Measurements from ENCODE around the gene PRIMA1.

PRIMA1 gene

GRCh38 chr14:93708800-93709199 is 79.5 kb downstream of the PRIMA1 start:
- DNase-seq: no peak

GRCh38 chr14:93708311-93708734 is 80.0 kb downstream of the PRIMA1 start:
- no peak for DNase-seq

DNA sequence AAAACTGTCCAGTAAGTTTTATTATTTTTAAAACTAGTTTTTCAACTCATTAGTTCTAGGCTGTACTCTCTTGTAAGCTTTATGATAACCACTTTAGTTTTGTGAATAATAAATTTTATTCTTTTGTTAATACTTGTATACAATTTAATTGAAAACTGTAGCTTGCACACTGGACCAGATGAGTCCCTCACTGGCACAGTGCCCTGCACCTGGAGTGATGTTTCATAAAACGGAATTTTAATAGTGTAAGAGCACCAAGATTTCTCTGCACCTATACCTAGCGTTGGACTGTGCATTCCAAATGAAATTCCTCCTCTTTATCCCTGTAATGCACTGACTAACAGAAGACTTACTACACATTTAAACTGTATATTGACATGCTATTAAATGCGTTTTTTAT is 80.8 kb downstream of the PRIMA1 start:
- DNase-seq: no peak

DNA sequence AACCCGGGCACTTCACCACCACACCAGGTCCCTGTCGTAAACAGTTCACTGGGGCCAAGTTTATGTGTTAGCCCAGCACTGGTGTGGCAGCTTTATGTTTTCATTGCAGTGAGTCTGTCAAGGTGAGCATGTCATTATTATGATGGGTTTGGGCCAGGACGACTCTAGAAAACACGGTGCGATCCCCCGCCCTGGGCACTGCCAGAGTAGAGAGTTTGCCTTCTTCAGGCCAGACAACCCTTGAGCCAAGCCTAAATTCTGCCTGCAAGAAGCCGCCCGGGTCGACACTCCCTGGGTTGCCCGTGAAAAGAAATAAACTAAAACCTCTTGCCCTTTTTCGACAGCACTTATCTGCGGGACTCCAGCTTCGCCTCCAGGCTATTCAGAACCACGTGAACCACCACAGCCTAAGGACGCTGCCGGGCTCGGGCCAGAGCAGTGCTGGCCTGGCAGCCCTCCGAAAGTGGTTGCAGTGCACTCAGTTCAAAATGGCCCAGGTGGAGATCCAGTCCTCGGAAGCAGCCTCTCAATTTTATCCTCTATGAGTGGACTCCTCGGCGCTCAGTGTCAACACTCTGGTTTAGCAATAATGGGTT is 81.8 kb downstream of the PRIMA1 start:
- no peak for DNase-seq

DNA sequence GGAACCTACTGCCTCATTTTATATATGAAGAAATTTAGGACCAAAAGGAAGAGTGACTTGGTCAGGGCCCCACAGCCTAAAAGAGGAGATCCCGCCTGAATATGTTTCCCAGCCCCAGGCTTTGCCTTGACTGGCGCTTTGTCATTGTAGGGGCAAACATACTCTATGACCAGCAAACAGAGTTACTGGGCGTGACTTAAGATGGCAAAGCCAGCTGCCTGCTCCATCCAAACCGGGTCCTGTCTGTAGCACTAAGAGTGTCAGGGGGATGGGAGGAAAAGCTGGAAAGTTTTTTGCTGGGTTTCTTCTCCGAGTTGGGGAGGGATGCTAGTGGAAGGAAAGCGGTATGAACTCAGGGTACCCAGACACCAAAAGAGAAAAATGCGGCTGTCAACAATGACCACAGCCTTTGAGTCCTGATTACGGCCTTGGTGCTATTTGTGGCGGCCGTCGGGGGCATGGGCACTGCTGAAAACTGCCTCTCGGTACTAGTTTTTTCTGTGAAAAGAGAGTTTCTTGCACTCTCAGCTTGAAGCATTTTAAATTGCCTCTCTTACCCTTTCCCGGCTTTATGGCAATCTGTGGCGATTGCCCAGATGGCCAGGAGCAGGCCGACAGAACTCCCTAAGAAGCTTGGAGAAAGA is 82.7 kb downstream of the PRIMA1 start:
- no peak for DNase-seq

- no peak for DNase-seq
Observed at GRCh38 chr14:93703941-93704340, 84.3 kb downstream of the PRIMA1 start.

DNA sequence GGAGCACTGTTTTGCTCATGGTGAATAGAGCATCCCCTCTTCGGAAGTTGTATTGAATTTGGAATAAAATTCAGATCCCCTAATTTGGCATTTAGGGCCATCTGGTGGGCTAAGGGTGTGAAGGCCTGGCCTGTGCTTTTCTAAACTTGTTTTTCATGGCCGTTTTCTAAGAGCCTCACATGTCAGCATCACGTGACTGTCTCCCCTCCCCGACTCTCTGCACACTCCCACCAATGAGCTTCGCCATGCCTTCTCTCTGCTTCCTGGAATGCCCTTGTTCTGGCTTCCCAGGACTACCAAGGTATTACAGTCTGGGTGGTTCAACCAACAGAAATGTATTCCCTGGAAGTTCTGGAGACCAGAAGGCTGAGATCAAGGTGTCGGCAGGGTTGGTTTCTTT is 85.3 kb downstream of the PRIMA1 start:
- DNase-seq: no peak

DNA sequence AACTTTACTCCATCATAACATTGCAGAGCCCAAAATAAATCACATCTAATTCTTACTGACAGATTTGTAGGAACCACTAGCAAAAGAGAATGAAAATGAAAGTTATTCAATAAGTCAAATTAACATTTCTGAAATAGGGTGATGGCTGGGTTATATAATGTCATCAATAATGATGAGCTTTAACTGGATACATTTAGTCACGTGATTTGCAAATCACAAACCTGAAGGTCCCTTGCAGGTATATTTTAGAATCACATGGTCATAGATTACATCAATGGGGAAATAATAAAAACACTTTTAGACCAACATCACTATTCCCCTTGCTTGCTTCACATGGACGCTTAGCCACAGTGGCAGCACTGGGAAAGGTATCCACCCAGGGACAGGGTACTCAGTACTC is 86.7 kb downstream of the PRIMA1 start:
- no peak for DNase-seq

DNA sequence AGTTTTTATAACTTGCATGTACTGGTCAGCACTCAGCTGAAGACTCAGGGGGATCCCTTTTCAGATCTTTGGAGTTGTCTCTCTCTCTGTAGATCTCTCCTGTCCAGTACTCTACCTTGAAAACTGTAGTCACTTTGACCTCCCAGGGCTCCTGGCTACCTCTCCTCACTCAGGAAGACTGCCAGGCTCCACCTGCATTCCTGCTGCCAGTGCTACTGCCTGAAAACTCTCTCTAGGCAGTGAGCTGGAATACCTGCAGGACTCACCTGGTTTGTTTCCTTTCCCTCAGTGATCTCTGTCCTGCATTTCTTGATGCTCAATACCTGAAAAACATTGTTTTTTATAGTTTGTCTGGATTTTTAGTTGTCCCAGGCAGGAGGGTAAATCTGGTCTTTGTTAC is 87.4 kb downstream of the PRIMA1 start:
- DNase-seq: no peak

GRCh38 chr14:93693914-93694313 is 94.4 kb downstream of the PRIMA1 start:
- no peak for DNase-seq

DNA sequence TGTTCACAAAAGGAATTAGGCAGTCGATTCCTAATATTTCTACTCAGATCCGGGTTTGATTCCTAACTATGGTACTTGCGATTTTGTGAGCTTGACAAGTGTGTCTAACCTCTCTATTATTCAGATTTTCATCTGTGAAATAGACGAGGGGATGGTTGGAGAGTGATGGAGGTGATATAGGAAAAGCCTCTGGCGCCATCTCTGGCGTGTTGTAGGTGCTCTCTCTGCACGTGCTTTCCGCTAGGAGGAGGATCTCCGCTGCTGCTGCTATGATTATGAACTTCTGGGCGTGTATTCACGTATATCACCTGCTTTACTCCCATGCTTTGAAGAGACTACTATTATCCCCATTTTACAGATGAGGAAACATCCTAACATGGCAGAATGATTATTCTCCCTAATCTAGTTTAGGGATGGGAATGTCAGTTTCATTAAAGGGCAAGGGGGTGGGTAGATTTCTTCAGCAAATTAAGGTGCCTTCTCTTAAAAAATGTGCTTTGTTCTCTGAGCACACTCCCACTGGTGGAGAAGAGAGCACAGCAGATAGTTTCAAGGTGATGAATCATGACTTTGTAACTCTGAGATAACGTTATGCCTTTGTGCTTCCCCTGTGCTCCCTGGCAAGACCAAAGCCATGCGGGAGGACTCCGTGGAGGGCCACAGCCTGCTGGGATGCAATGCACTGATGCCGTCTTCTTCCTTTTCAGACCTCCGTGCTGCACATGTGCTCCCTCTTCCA is 97.1 kb downstream of the PRIMA1 start:
- DNase-seq: no peak

DNA sequence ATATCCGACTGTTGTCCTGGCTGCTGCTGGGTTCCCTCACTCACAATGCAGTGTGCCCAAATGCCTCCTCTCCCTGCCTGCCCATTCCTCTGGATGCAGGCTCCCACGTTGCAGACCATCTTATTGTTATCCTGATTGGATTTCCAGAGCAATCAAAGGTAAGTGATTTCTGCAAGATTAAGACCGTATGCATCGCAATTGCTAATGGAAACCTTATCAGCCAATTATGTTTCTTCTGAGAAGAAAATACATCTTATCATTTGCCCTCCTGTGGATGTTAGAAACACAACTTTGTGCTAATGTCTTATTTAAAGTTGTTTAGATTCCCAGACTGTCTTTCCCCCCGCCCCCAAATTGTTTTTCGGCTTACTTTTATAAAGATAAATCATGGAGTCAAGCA is 98.1 kb downstream of the PRIMA1 start:
- DNase-seq: no peak

DNA sequence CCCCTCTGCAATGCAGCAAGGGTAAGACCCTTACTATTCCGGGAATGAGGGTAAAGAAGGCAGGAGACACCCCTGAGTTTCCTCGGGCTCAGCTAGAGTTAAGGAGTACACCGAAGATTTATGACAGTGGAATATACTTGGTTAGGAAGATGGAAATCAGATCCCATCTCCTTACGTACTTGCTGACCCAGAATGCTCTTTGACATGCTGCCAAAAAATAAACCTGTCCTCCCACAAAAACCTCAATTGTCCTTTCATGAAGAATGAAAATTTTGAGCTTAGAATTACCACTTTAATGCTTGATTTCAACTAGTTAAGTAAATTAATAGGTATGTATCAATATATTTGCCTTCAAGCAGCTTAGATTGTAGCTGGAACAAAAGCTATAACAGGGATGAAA is 99.5 kb downstream of the PRIMA1 start:
- no peak for DNase-seq

DNA sequence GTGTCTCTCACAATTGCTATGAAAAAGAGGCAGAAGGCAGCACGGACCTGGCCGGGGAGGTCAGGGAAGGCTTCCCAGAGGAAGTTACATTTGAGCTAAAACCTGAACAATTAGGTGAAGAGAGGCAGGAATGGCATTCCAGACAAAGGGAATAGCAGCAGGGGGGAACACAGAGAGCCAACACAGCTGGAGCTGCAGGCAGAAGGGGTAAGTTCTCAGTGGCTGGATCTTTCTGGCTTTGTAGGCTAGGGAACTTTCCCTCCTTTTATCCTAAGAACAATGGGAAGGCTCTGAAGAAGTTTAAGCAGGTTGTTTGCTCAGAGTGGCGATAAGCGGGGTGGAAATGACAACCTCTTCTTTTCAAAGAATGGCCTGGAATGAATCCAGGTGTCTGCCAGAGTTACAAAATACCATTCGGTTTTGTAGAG is 100.0 kb downstream of the PRIMA1 start:
- DNase-seq: no peak

- no peak for DNase-seq
Observed at GRCh38 chr14:93686268-93686667, 102.0 kb downstream of the PRIMA1 start.

DNA sequence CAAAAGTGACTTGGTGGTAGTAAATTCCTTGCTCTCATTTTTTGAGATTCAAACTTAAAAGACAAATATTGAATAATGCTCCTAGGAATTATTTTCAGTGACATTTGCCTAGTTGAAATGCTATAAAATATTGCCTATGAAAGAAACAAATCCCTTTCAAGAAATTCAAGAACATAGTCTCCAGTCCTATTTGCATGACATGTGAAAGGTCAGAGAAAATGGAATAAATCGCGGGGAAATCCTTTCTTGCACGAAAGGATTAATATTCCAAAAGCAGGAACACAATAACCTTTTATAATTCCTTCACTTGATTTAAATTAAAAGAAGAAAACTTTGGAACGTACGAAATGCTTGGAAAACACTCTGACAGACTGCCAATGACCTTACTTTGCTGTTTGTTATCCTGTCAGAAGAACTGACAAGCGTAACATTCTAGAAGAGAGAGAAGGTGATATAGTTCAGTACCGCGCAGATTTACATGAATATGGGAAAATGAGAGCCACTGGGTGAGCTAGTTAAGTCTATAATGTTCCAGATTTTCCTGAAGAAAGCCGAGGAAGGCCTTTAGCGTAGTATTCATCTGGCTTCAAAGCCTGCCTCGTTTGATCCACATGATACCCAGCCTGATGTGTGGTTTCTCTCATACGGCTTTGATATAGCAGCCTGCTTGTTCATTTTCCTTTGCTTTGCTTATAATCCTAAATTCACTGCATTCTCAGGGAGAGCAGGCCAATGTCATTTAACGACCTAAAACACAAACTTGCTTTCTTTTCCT is 103.0 kb downstream of the PRIMA1 start:
- DNase-seq: no peak

DNA sequence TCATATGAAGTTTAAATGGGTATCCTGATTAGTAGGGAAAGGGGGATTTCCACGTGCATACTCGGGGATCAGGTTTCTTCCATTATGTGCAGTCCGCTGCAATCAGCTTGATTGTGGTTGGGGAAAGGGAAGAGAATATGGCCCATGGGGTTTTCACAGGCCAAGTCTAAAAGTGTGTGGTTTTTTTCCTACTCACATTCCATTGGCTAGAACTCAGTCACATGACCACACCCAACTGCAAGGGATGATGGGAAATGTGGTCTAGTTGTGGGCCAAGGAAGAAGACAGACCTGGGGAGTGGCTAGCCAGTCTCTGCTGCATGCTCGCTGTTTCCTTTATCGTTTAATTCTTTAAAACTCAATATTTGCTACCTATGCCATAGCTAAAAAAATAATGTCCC is 105.1 kb downstream of the PRIMA1 start:
- DNase-seq: no peak

DNA sequence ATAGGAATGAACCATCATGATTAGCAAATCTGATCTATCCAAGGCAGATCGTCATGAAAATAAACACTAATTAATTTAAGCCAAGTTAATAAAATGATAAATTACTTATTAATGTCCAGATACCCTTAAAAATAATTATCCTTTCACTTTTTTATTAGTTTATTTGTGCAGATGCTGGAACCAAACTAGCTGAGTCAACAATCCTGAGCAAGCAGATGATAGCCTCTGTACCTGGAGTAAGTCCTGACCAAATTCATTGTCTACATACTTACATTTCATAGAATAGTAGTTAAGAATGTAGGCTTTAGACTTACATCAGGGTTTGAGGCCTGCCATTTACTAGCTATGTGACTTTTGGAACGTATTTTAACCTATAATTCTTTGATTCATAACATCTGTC is 105.8 kb downstream of the PRIMA1 start:
- no peak for DNase-seq

- no peak for DNase-seq
Observed at GRCh38 chr14:93676416-93676958, 111.8 kb downstream of the PRIMA1 start.

- DNase-seq: no peak
Observed at GRCh38 chr14:93675651-93676050, 112.6 kb downstream of the PRIMA1 start.

GRCh38 chr14:93674343-93674742 is 113.9 kb downstream of the PRIMA1 start:
- no peak for DNase-seq

DNA sequence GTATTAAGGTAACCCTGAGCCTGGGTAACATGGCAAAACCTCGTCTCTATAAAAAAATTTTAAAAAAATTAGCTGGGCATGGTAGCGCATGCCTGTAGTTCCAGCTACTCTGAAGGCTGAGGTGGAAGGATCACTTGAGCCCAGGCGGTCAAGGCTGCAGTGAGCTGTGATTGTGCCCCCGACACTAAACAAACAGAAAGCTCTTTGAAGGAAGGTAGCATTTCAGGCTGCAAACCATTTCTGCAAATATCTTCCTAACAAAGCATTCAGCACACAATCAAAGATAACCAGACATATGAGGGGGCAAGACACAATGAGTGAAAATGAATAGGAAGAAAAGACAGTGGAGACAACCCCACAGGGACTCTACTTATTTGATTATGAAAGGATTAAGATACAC is 118.7 kb downstream of the PRIMA1 start:
- DNase-seq: no peak
